Endothelial cell of umbilical vein (primary cell): ENCODE results near the gene CERKL.

Experiments used
- CTCF ChIP-seq, 2 donors: IDR thresholded peaks; 1 replicate in 1 of 2; 2 replicates in 1 of 2; pipeline ENCODE4 v1.5.1; 2011; ENCODE audit warnings: low read length in 2 of 2, mild to moderate bottlenecking in 2 of 2, moderate library complexity in 2 of 2, control low read depth in 1 of 2, inconsistent platforms in 1 of 2, low read depth in 1 of 2; ENCODE audit not compliant: insufficient read depth in 1 of 2; ENCODE audit errors: extremely low read depth in 1 of 2
- EZH2 ChIP-seq: IDR thresholded peaks from 2 replicates; pipeline ENCODE4 v1.6.1; 2012; ENCODE audit warnings: borderline replicate concordance, low read depth, mild to moderate bottlenecking, moderate library complexity, low read length, inconsistent platforms; ENCODE audit not compliant: severe bottlenecking
- FOS ChIP-seq: IDR thresholded peaks from 2 replicates; pipeline ENCODE4 v1.6.1; 2011; ENCODE audit warnings: mild to moderate bottlenecking, low read length, moderate library complexity, borderline replicate concordance; ENCODE audit not compliant: insufficient read depth
- POLR2A ChIP-seq: IDR thresholded peaks from 2 replicates; pipeline ENCODE4 v1.6.1; 2012; ENCODE audit warnings: low read depth, mild to moderate bottlenecking, control low read depth, low read length

- no peak for TF ChIP-seq CTCF (IDR thresholded peaks at IDR 0.05; ENCODE audit: extremely low read depth in 1 of 2, insufficient read depth in 1 of 2, low read depth in 1 of 2, low read length in 2 of 2)
- no peak for TF ChIP-seq POLR2A
- no peak for TF ChIP-seq EZH2
- TF ChIP-seq FOS, result no peak
Measured at GRCh38 chr2:181619516-181619915, 37.4 kb downstream of the CERKL start.
